Esophagus squamous epithelium (tissue), 5 donors: Measurements from ENCODE around the gene LOXHD1. TPM values are rescaled to one million over a fixed set of nuclear protein-coding genes. Genes with fewer than 3 reads are reported as not detected.

ENCODE experiments used
- DNase-seq: peaks from one replicate; lab custom pipeline; 2025; lab: John Stamatoyannopoulos, UW
- H3K27ac ChIP-seq, 4 donors: fragments of 200-600 bp; sonication (generic); one replicate each; pipeline ENCODE4 v1.5.1; 2016 to 2019; ENCODE audit warnings: mild to moderate bottlenecking in 1 of 4
- H3K27me3 ChIP-seq, 4 donors: fragments of 200-600 bp; sonication (generic); 1 replicate in 3 of 4; 2 replicates in 1 of 4; pipeline versions ENCODE4 v1.5.1 to v1.6.0; 2017 to 2021; ENCODE audit warnings: antibody characterized with exemption in 1 of 4
- H3K36me3 ChIP-seq, 3 donors: fragments of 200-600 bp; sonication (generic); one replicate each; pipeline ENCODE4 v1.5.1; 2016 to 2019
- H3K4me1 ChIP-seq, 3 donors: fragments of 200-600 bp; sonication (generic); one replicate each; pipeline ENCODE4 v1.5.1; 2017 to 2019
- H3K4me3 ChIP-seq, 4 donors: fragments of 200-600 bp; sonication (generic); 1 replicate in 3 of 4; 2 replicates in 1 of 4; pipeline ENCODE4 v1.5.1; 2016 to 2019; ENCODE audit warnings: mild to moderate bottlenecking in 2 of 4, moderate library complexity in 1 of 4
- H3K9me3 ChIP-seq, 3 donors: fragments of 200-600 bp; sonication (generic); one replicate each; pipeline ENCODE4 v1.5.1; 2016 to 2019
- CTCF ChIP-seq, 6 experiments: fragments of 450-650 bp in 4 of 6; fragments of 200-600 bp in 2 of 6; sonication (generic) in 2 of 6; IDR thresholded peaks; one replicate each; pipeline ENCODE4 v1.5.1; 2016 to 2019; ENCODE audit warnings: antibody characterized with exemption in 6 of 6, mild to moderate bottlenecking in 4 of 6, moderate library complexity in 4 of 6
- POLR2A ChIP-seq, 4 donors: fragments of 450-650 bp; IDR thresholded peaks; one replicate each; pipeline ENCODE4 v1.6.1; 2017; ENCODE audit warnings: antibody characterized with exemption in 4 of 4, mild to moderate bottlenecking in 4 of 4, moderate library complexity in 3 of 4
- WGBS, 2 donors: methylation state at CpG; one replicate each; pipeline ENCODE4 v1.1.5; 2018; 5-methylcytosine and 5-hydroxymethylcytosine counted together
- intact Hi-C: fragments of 100-400 bp; cut with DNase I; formaldehyde crosslinking; loops from one replicate; pipeline ENCODE4 v1.15.0; 2022
- total RNA-seq, 4 donors: library from RNA; depleted of rRNA; stranded (reverse); fragments of >200 nt; gene quantifications; one replicate each; pipeline ENCODE4 v1.1.0, GENCODE V29; 2016
- donor health status: DM: yes; HTN: yes; CAD: no.

The LOXHD1 gene
- total RNA-seq, 4 donors from 2014 or later = 0.19 TPM; not detected in 3

DNA sequence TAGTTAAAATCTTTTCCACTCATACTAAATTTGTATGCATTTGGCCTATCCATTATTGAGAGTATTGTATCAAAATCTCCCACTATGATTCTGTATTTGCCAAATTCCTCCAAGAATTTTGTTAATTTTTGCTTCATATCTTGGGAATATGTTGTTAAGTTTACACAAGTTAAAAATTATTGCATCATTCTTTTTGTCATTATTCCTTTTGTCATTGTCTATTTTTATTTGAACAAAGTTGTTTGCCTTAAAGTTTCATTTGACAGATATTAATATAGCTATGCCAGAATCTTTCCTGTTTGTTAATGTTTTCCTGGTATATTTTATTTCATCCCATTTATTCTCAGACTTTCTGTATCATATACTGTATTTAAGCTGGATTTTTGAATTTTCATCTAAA lies 41.3 kb downstream of the LOXHD1 start:
- Histone ChIP-seq H3K27ac (no peak overlapping the region), H3K36me3 (no peaks in the 10 kb centered on the region), H3K9me3 (no peaks in the 10 kb centered on the region), H3K4me1 (no peaks in the 10 kb centered on the region), H3K4me3 (no peak overlapping the region), H3K27me3 (no peaks in the 10 kb centered on the region)
- no peak for DNase-seq
- TF ChIP-seq CTCF (IDR thresholded peaks at IDR 0.05) (no peak), POLR2A (IDR thresholded peaks at IDR 0.05) (no peak)
- intact Hi-C loops = no loop called here

- TF ChIP-seq CTCF (IDR thresholded peaks at IDR 0.05) (no peak), POLR2A (IDR thresholded peaks at IDR 0.05) (no peak)
- H3K36me3 ChIP-seq = no peaks in the 10 kb centered on the region
- H3K9me3 ChIP-seq = no peaks in the 10 kb centered on the region
- no peak overlapping the region for H3K4me3 ChIP-seq
- H3K27ac ChIP-seq = no peak overlapping the region
- WGBS, 2 donors = 61 to 71% methylated on average over 2 of the region's 2 CpGs
- intact Hi-C loops = no loop called here
- no peaks in the 10 kb centered on the region for H3K27me3 ChIP-seq
- H3K4me1 ChIP-seq = no peaks in the 10 kb centered on the region
- DNase-seq = no peak
These were observed 48.0 kb downstream of the LOXHD1 start for GRCh38 chr18:46609048-46609447.

DNA sequence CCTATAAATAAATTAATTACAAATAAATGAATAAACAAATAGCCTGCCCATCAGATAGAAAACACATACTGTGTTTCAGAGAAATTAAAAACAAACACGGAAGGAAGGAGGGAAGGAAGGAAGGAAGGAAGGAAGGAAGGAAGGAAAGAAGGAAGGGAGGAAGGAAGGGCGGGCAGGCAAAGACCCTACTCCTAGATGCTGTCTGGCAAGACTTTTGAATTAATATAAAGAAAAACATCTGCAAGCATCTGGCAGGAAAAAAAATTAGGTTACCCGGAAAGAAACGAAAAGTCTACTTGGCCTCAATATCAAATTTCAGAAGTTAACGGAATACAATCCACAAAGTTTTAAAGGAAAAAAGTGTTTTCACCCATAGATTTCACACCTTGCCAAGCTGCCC lies 49.1 kb downstream of the LOXHD1 start:
- Histone ChIP-seq H3K4me3 (no peak overlapping the region), H3K27me3 (no peaks in the 10 kb centered on the region), H3K4me1 (no peaks in the 10 kb centered on the region), H3K9me3 (no peaks in the 10 kb centered on the region), H3K27ac (no peak overlapping the region), H3K36me3 (no peaks in the 10 kb centered on the region)
- no peak for TF ChIP-seq CTCF (IDR thresholded peaks at IDR 0.05)
- TF ChIP-seq POLR2A (IDR thresholded peaks at IDR 0.05) = no peak
- intact Hi-C loops = no loop called here
- 75 to 79% methylated on average over 5 of the region's 5 CpGs for WGBS, 2 donors
- DNase-seq = no peak

DNA sequence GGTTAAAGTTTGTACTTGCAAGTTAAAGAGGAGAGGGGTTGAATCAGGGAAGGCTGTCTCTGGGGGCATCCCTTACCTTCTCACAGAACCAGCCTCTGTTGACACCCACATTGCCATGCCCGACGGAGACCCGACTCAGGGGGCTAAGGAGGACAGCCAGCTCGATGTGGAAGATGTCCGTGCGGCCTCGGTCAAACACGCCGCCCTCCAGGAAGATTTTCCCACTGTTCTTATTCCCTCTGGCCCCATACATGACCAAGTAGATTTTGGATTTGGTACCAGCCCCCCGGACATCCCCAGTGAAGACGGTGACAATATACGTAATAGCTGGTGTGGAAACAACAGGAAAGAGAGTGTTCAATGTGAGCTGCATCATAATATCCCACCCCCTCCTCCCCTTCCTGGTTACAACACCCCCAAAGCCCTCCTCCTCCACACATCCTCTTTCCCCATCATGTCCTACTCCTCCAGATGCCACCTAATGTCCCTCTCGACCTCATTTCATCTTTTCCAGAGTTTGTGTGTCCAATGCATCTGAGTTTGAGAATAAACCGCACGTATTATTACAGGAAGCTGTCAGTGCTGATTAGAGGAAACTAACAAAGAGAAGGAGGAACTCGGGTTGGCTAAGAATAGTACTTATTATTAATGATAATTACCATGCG lies 55.7 kb downstream of the LOXHD1 start:
- WGBS, 2 donors = 46 to 71% methylated on average over 17 of the region's 17 CpGs
- no peak overlapping the region for H3K27ac ChIP-seq
- intact Hi-C loops = no loop called here
- no peaks in the 10 kb centered on the region for H3K36me3 ChIP-seq
- no peak for TF ChIP-seq CTCF (IDR thresholded peaks at IDR 0.05)
- no peak for TF ChIP-seq POLR2A (IDR thresholded peaks at IDR 0.05)
- DNase-seq = no peak
- no peaks in the 10 kb centered on the region for H3K9me3 ChIP-seq
- no peaks in the 10 kb centered on the region for H3K4me1 ChIP-seq
- H3K4me3 ChIP-seq = peak overlapping the region in 1 of 4 donors; percentile 12
- H3K27me3 ChIP-seq = no peaks in the 10 kb centered on the region

GRCh38 chr18:46596119-46596518 lies 60.9 kb downstream of the LOXHD1 start:
- Histone ChIP-seq H3K9me3 (no peaks in the 10 kb centered on the region), H3K4me3 (no peak overlapping the region), H3K27ac (no peak overlapping the region), H3K27me3 (no peaks in the 10 kb centered on the region), H3K4me1 (no peaks in the 10 kb centered on the region), H3K36me3 (no peaks in the 10 kb centered on the region)
- no peak for TF ChIP-seq CTCF (IDR thresholded peaks at IDR 0.05)
- no peak for DNase-seq
- intact Hi-C loops = no loop called here
